HCT116 (cell line): ENCODE measurements around the gene MDH2.
"Not testable (repeated sequence)": the region's sequence is repeated elsewhere in the genome, so short reads cannot be mapped to it uniquely, and the experiment has no call there.

Experiments used
- CTCF ChIP-seq, 3 experiments: fragments of 200-600 bp in 1 of 3; sonication (generic) in 1 of 3; IDR thresholded peaks in 2 of 3; conservative IDR thresholded peaks in 1 of 3; 2 replicates each; pipeline ENCODE4 v1.5.1; 2012 to 2017; ENCODE audit warnings: low read depth in 2 of 3, low read length in 2 of 3, antibody characterized with exemption in 1 of 3, borderline replicate concordance in 1 of 3, control low read depth in 1 of 3, mild to moderate bottlenecking in 1 of 3, mixed read lengths in 1 of 3, mixed run types in 1 of 3, moderate library complexity in 1 of 3; ENCODE audit not compliant: insufficient read depth in 1 of 3
- ELF1 ChIP-seq: IDR thresholded peaks from 2 replicates; pipeline ENCODE4 v1.6.1; 2012; ENCODE audit warnings: low read depth, borderline replicate concordance
- MAX ChIP-seq: IDR thresholded peaks from 2 replicates; pipeline ENCODE4 v1.6.1; 2012
- POLR2A ChIP-seq: IDR thresholded peaks from 2 replicates; pipeline ENCODE4 v1.7.0; 2011; ENCODE audit warnings: borderline replicate concordance; ENCODE audit not compliant: insufficient read depth, insufficient read length; ENCODE audit errors: extremely low read depth
- POLR2AphosphoS5 ChIP-seq: IDR thresholded peaks from 2 replicates; pipeline ENCODE4 v1.6.1; 2011; ENCODE audit warnings: mild to moderate bottlenecking, low read depth, low read length, moderate library complexity
- RAD21 ChIP-seq: IDR thresholded peaks from 2 replicates; pipeline ENCODE4 v1.6.1; 2012; ENCODE audit warnings: low read depth, mild to moderate bottlenecking
- SP1 ChIP-seq: IDR thresholded peaks from 2 replicates; pipeline ENCODE4 v1.6.1; 2012; ENCODE audit warnings: low read depth
- TCF7L2 ChIP-seq: IDR thresholded peaks from 2 replicates; pipeline ENCODE4 v1.7.0; 2011; ENCODE audit warnings: borderline replicate concordance, inconsistent platforms; ENCODE audit not compliant: insufficient read depth, insufficient read length; ENCODE audit errors: extremely low read depth
- YY1 ChIP-seq: IDR thresholded peaks from 2 replicates; pipeline ENCODE4 v1.6.1; 2011; ENCODE audit warnings: low read length, low read depth, moderate library complexity, mild to moderate bottlenecking; ENCODE audit not compliant: insufficient replicate concordance; ENCODE audit errors: extremely low read depth
- ZBTB33 ChIP-seq: IDR thresholded peaks from 2 replicates; pipeline ENCODE4 v1.6.1; 2011; ENCODE audit warnings: mild to moderate bottlenecking, low read length, moderate library complexity; ENCODE audit not compliant: insufficient replicate concordance; ENCODE audit errors: extremely low read depth
- ZFX ChIP-seq: fragments of 450-650 bp; IDR thresholded peaks from 2 replicates; pipeline ENCODE4 v1.6.1; 2017

GRCh38 chr7:76058745-76059144 lies 10.8 kb downstream of the MDH2 start:
- not testable (repeated sequence) for TF ChIP-seq RAD21; TCF7L2; CTCF (IDR thresholded peaks at IDR 0.05 in 2 of 3, conservative IDR thresholded peaks at IDR 0.05 in 1 of 3; ENCODE audit: borderline replicate concordance in 1 of 3, insufficient read depth in 1 of 3, low read depth in 2 of 3, low read length in 2 of 3); POLR2A; YY1; ELF1; MAX; POLR2AphosphoS5; SP1; ZBTB33; ZFX
